HepG2 (cell line): ENCODE measurements around the gene LRRC45.

Experiments
- CTCF ChIP-seq: sonication (generic); formaldehyde crosslinking; IDR thresholded peaks from 2 replicates; pipeline ENCODE4 v1.5.0; 2020; ENCODE audit warnings: mild to moderate bottlenecking, missing genetic modification reagents, moderate library complexity
- NBN ChIP-seq: fragments of 450-650 bp; conservative IDR thresholded peaks from 2 replicates; pipeline ENCODE4 v1.6.1; 2017
- ZNF432 ChIP-seq: sonication (generic); formaldehyde crosslinking; IDR thresholded peaks from 2 replicates; pipeline ENCODE4 v1.5.0; 2020; ENCODE audit warnings: missing genetic modification reagents, mild to moderate bottlenecking, borderline replicate concordance

- TF ChIP-seq ZNF432 (CRISPR knock-in tag), result no peak
- TF ChIP-seq CTCF (CRISPR knock-in tag), result no peak
- TF ChIP-seq NBN, result no peak
Observed at GRCh38 chr17:82050152-82050760, 27.2 kb downstream of the LRRC45 start.
